Gastrocnemius medialis (tissue), 4 donors: ENCODE measurements around the gene BRIP1. TPM values are rescaled to one million over a fixed set of nuclear protein-coding genes. Genes with fewer than 3 reads are reported as not detected.

ENCODE experiments used
- ATAC-seq, 2 donors: fragments of 150-250 bp; one replicate each; pipeline ENCODE4 v1.9.1; 2016
- DNase-seq, 2 donors: peaks; one replicate each; pipeline ENCODE4 v3.0.0-alpha.2; 2019
- H3K27ac ChIP-seq, 4 donors: fragments of 200-600 bp; sonication (generic); 1 replicate in 1 of 4; 2 replicates in 3 of 4; pipeline ENCODE4 v1.5.1; 2016 to 2018; ENCODE audit warnings: mild to moderate bottlenecking in 2 of 4, moderate library complexity in 1 of 4
- H3K27me3 ChIP-seq, 3 donors: fragments of 200-600 bp; sonication (generic) in 2 of 3; 1 replicate in 1 of 3; 2 replicates in 2 of 3; pipeline versions ENCODE4 v1.5.1 to v1.6.0; 2016 to 2019; ENCODE audit warnings: mild to moderate bottlenecking in 1 of 3, moderate library complexity in 1 of 3
- H3K36me3 ChIP-seq, 2 donors: fragments of 200-600 bp; sonication (generic) in 1 of 2; one replicate each; pipeline ENCODE4 v1.5.1; 2017 to 2018
- H3K4me1 ChIP-seq, 2 donors: fragments of 200-600 bp; sonication (generic) in 1 of 2; one replicate each; pipeline ENCODE4 v1.5.1; 2016 to 2017; ENCODE audit warnings: mild to moderate bottlenecking in 2 of 2
- H3K4me3 ChIP-seq, 4 donors: fragments of 200-600 bp; sonication (generic) in 3 of 4; 1 replicate in 1 of 4; 2 replicates in 3 of 4; pipeline ENCODE4 v1.5.1; 2016 to 2019; ENCODE audit warnings: mild to moderate bottlenecking in 2 of 4
- H3K9me3 ChIP-seq, 3 donors: fragments of 200-600 bp; sonication (generic) in 2 of 3; 1 replicate in 1 of 3; 2 replicates in 2 of 3; pipeline ENCODE4 v1.5.1; 2016 to 2019
- CTCF ChIP-seq, 5 experiments: fragments of 450-650 bp in 3 of 5; fragments of 200-600 bp in 2 of 5; sonication (generic) in 2 of 5; IDR thresholded peaks in 4 of 5; conservative IDR thresholded peaks in 1 of 5; 1 replicate in 4 of 5; 2 replicates in 1 of 5; pipeline ENCODE4 v1.5.1; 2016 to 2019; ENCODE audit warnings: antibody characterized with exemption in 5 of 5, mild to moderate bottlenecking in 3 of 5, moderate library complexity in 3 of 5
- POLR2A ChIP-seq, 2 donors: fragments of 450-650 bp; IDR thresholded peaks; one replicate each; pipeline ENCODE4 v1.6.1; 2017; ENCODE audit warnings: antibody characterized with exemption in 2 of 2, mild to moderate bottlenecking in 2 of 2, moderate library complexity in 2 of 2
- in situ Hi-C, 4 donors: fragments of 200-750 bp; cut with MboI; loops; one replicate each; pipeline versions ENCODE4 v1.15.0 to v1.8.0; 2017; ENCODE audit warnings: low sequenced_read_pairs in 4 of 4
- intact Hi-C: fragments of 100-400 bp; cut with DNase I; formaldehyde crosslinking; loops from one replicate; pipeline ENCODE4 v1.15.1; 2023; ENCODE audit warnings: low total_unique reads
- total RNA-seq, 4 donors: library from RNA; depleted of rRNA; stranded (reverse); fragments of >200 nt; gene quantifications; one replicate each; pipeline versions ENCODE4 v1.1.0 to v1.2.3, GENCODE V29; 2016

BRIP1 gene
- total RNA-seq, 4 donors from 2014 or later, result 0.09 to 0.13 TPM; not detected in 2

- TF ChIP-seq POLR2A (IDR thresholded peaks at IDR 0.05), result no peak
- no peak for TF ChIP-seq CTCF (IDR thresholded peaks at IDR 0.05 in 4 of 5, conservative IDR thresholded peaks at IDR 0.05 in 1 of 5)
- no peaks in the 10 kb centered on the region for H3K36me3 ChIP-seq
- no peaks in the 10 kb centered on the region for H3K27me3 ChIP-seq
- H3K9me3 ChIP-seq, result no peaks in the 10 kb centered on the region
- H3K27ac ChIP-seq, result no peak overlapping the region
- DNase-seq (no peak), ATAC-seq (no peak)
- intact Hi-C loops (no loop called here), in situ Hi-C loops (no loop called here)
- H3K4me3 ChIP-seq, result no peak overlapping the region
- no peaks in the 10 kb centered on the region for H3K4me1 ChIP-seq
These were observed 119.6 kb downstream of the BRIP1 start for GRCh38 chr17:61743766-61744165.

GRCh38 chr17:61739002-61739401 lies 124.3 kb downstream of the BRIP1 start:
- TF ChIP-seq CTCF (IDR thresholded peaks at IDR 0.05 in 4 of 5, conservative IDR thresholded peaks at IDR 0.05 in 1 of 5) (no peak), POLR2A (IDR thresholded peaks at IDR 0.05) (no peak)
- no peaks in the 10 kb centered on the region for H3K27me3 ChIP-seq
- in situ Hi-C loops, result no loop called here
- DNase-seq (no peak), ATAC-seq (no peak)
- H3K9me3 ChIP-seq, result no peaks in the 10 kb centered on the region
- no peak overlapping the region for H3K27ac ChIP-seq
- H3K36me3 ChIP-seq, result no peaks in the 10 kb centered on the region
- intact Hi-C loops, result no loop called here
- no peaks in the 10 kb centered on the region for H3K4me1 ChIP-seq
- no peak overlapping the region for H3K4me3 ChIP-seq

- in situ Hi-C loops (no loop called here), intact Hi-C loops (no loop called here)
- H3K27ac ChIP-seq, result no peak overlapping the region
- H3K4me1 ChIP-seq, result no peaks in the 10 kb centered on the region
- DNase-seq, result no peak
- H3K9me3 ChIP-seq, result no peaks in the 10 kb centered on the region
- no peaks in the 10 kb centered on the region for H3K36me3 ChIP-seq
- TF ChIP-seq POLR2A (IDR thresholded peaks at IDR 0.05), result no peak
- TF ChIP-seq CTCF (IDR thresholded peaks at IDR 0.05 in 4 of 5, conservative IDR thresholded peaks at IDR 0.05 in 1 of 5), result no peak
- no peak overlapping the region for H3K4me3 ChIP-seq
- H3K27me3 ChIP-seq, result no peaks in the 10 kb centered on the region
- ATAC-seq, result no peak
These were observed 125.1 kb downstream of the BRIP1 start for GRCh38 chr17:61738249-61738648.

- ATAC-seq, result no peak
- in situ Hi-C loops, result no loop called here
These were observed 125.5 kb downstream of the BRIP1 start for GRCh38 chr17:61737820-61738219.

More at GRCh38 chr17:61737820-61738219, 125.5 kb downstream of the BRIP1 start:
- Histone ChIP-seq H3K4me3 (no peak overlapping the region), H3K27me3 (no peaks in the 10 kb centered on the region), H3K4me1 (no peaks in the 10 kb centered on the region), H3K36me3 (no peaks in the 10 kb centered on the region), H3K9me3 (no peaks in the 10 kb centered on the region), H3K27ac (no peak overlapping the region)
- TF ChIP-seq POLR2A (IDR thresholded peaks at IDR 0.05) (no peak), CTCF (IDR thresholded peaks at IDR 0.05 in 4 of 5, conservative IDR thresholded peaks at IDR 0.05 in 1 of 5) (no peak)
- intact Hi-C loops, result no loop called here
- DNase-seq, result no peak
